HEK293 (cell line): Measurements from ENCODE around the gene TMEM79.

ENCODE experiments used
- TRIM28 ChIP-seq: IDR thresholded peaks from 2 replicates; pipeline ENCODE4 v1.6.1; 2011; ENCODE audit warnings: low read length, control low read depth, borderline replicate concordance
- TF ChIP-seq, protein P1 (sequence below): fragments of 450-650 bp; formaldehyde crosslinking; IDR thresholded peaks from 2 replicates; pipeline ENCODE4 v1.5.1; 2016; ENCODE audit warnings: missing biosample characterization, missing genetic modification characterization

- no peak for TF ChIP-seq TRIM28
- TF ChIP-seq, protein P1, sequence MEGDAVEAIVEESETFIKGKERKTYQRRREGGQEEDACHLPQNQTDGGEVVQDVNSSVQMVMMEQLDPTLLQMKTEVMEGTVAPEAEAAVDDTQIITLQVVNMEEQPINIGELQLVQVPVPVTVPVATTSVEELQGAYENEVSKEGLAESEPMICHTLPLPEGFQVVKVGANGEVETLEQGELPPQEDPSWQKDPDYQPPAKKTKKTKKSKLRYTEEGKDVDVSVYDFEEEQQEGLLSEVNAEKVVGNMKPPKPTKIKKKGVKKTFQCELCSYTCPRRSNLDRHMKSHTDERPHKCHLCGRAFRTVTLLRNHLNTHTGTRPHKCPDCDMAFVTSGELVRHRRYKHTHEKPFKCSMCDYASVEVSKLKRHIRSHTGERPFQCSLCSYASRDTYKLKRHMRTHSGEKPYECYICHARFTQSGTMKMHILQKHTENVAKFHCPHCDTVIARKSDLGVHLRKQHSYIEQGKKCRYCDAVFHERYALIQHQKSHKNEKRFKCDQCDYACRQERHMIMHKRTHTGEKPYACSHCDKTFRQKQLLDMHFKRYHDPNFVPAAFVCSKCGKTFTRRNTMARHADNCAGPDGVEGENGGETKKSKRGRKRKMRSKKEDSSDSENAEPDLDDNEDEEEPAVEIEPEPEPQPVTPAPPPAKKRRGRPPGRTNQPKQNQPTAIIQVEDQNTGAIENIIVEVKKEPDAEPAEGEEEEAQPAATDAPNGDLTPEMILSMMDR (tag by site-specific recombination), result no peak
These were observed 15.8 kb upstream of the TMEM79 start for GRCh38 chr1:156268336-156268735.
